GM12875 (cell line): ENCODE results near the gene LTB.

Source experiments
- H3K4me3 ChIP-seq: one replicate; pipeline ENCODE4 v1.5.1; 2011; ENCODE audit warnings: low read depth, low read length, control low read depth
- CTCF ChIP-seq: IDR thresholded peaks from 2 replicates; pipeline ENCODE4 v1.5.1; 2011; ENCODE audit warnings: low read depth, mild to moderate bottlenecking, control low read depth, inconsistent platforms, low read length, moderate library complexity, borderline replicate concordance; ENCODE audit not compliant: insufficient read depth

The LTB gene

DNA sequence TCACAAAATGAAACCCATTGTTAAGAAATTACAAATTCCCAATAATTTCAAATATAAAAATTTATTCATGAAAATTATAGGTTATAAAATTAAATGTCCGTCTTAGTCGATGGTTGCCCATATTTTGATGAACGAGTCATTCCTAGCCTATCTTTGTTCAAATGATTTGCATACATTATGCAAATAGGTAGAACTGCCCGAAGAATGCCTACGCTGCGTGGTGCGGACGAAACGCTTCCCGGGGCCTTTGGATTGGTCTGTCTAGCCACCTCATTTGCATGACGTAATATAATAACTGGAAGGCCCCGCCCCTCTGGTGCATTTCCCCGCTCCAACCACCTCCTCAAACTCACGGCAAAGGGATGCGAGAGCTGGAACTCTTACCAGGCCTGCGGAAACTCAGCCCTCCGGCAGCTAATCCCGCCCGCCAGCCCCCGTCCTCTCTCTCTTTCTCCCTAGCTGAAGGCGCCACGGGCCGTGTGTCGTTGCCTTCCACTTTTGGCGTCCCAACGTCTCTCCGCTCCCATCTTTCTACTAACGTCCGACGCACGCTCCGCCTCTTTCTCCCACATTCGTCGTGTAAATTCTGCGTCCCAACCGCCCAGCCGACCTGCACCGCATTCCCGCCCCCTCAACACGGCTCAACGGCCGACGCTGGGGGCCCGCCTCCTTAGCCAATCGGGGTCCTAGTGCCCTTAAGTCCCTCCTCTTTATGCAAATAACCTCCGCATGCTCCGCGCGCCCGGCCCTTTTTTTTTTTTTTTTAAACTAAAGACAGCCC, 37.8 kb upstream of the LTB start:
- TF ChIP-seq CTCF, result no peak

GRCh38 chr6:31617010-31617409, 34.8 kb upstream of the LTB start:
- H3K4me3 ChIP-seq, result no peak overlapping the region

More for the DNA sequence above, 37.8 kb upstream of the LTB start:
- H3K4me3 ChIP-seq, result peak overlapping the region; percentile 58

GRCh38 chr6:31615748-31616147, 33.5 kb upstream of the LTB start:
- H3K4me3 ChIP-seq, result peak overlapping the region; percentile 34

More at GRCh38 chr6:31617010-31617409, 34.8 kb upstream of the LTB start:
- no peak for TF ChIP-seq CTCF

DNA sequence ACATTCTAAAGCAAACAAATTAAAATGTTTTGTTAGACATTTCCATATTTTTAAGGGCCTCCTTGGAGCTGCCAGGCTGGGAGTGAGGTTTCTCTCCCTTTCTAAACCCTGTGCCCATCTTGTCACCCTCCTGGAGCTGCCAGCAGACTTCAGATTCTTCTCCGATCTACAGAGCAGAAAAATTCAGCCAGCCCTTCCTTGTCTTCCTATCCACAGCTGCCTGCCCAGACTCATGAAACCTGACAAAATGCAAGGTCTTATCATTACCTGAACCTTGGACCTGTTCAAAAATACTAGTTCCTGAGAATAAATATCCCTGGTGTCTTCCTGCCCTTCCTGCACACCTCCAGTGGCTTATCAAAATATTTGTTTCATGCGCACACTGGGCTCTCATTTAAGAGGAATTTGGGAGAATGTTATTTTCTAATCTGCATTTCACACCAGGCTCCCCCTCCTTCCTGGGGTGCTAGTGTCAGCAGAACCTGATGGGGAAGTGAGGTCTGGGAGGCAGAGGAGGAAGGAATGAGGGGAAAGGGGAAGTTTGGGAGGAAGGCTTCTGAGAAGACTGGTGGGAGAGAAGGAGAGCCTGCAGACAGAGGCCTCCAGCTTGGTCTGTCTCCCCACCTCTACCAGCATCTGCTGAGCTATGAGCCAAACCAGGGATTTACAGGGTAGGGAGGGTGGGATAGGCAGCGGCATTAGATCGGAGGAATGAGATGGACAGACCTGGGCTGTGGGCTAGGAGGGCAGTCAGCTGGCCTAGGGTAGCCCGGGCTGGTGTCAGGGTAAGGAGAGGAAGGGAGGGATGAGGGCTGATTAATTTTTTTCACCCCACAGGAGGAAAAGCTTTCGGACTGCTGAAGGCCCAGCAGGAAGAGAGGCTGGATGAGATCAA, 32.7 kb upstream of the LTB start, which contains the start of gene AIF1:
TSS of gene AIF1 (plus strand) at position 551 of the 895 bp plus-strand sequence. CDS start at position 647, 96 bp downstream.
- TF ChIP-seq CTCF, result no peak
- H3K4me3 ChIP-seq, result peak within 1 kb of the TSS; percentile 34

More at GRCh38 chr6:31615748-31616147, 33.5 kb upstream of the LTB start:
- no peak for TF ChIP-seq CTCF

DNA sequence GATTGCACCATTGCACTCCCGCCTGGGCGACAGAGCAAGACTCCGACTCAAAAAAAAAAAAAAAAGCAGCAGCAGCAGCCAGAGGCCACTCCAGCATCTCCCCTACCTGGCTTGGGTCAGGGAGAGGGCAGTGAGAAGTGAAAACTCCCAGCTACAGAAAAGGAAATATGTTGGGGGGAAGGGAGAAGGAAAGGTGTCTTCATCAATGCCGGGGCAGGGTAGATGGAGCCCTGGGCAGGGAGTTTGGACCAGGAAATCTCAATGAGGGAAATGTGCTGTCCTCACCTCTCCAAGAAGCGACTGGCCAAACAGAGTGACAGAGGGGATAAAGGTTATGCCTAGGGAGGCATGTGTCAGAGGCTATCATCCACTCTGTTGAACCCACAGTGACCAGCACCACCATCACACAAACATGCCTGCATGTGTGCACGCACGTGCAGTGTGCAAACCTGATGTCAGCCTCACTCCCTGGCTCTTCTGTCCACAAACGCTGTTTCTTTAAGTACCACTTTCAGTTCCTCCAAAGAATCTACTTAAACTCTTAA, 31.9 kb upstream of the LTB start:
- no peak overlapping the region for H3K4me3 ChIP-seq
- no peak for TF ChIP-seq CTCF

DNA sequence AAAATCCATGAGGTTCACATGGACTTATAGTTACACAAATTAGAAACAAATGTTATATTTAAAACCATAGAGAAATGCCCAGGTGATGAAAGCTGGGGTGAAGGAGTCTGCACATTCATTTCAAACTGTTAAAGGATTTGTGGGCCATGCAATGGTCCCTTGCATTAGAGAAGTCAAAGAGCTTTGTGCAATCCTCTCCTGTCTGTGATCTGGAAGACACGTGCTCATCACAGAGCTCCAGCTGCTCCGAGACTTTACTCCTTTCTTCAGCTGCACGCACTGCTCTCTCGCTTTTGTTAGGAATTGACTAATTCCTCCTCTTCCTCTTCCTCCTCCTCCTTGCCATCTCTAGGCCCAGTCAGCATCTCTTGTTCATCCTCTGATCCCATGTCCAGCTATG, 28.7 kb upstream of the LTB start:
- no peak overlapping the region for H3K4me3 ChIP-seq
- TF ChIP-seq CTCF, result no peak
